NCI-H510A (cell line): ENCODE results near the gene GTF2F2.
"Not testable (repeated sequence)": the region's sequence is repeated elsewhere in the genome, so short reads cannot be mapped to it uniquely, and the experiment has no call there.

ENCODE experiments used
- DNase-seq: peaks from one replicate; lab custom pipeline; 2025; lab: John Stamatoyannopoulos, UW

Gene GTF2F2

DNA sequence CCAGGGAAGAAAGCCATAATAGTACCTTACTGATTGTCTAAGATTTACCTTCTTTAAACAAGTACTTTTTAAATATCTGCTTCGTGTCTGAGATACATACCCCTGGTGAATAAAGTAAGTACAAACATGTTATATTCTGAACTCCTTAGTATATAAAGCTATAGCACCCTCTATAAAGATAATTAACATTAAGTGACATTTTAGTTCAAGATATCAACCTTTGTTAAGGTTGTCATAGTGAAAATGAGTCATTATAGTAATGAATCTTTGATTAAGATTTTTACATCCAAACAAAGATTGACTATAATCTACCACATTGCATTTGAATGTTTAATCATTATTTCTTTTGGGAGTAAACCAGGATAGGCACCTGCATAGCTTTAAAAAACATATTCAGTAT, 135.9 kb downstream of the GTF2F2 start:
- DNase-seq, result no peak

DNA sequence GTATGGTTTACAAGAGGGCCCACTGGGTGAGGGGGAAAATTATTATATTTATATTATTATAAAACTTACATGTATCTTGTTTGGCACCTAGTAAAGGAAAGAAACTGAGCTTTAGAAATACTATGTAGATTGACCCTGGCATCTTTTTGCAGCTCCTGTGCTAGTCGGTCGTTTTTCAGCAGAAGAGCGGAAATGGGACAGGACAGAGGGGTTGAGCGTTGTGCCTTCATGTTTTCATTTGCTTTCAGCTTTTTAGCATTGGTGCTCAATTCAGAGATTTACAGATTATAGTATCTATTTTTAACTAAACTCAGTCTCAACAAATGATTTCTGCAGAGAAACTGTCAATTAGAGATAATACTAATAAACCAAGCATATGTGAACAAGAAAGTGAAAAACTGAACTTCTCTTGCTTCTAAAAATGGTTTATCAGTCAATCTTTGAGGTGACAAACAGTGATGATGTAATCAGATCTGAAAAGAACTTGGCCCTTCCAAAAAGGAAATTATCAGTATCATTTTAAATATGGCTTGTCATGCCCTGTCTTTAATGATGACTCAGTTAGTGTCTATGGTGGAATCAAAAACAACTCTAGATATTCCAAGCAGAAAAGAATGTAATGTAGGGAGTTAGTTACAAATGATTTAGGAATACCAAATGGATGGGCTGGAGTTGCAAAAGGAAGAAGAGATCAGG, 137.5 kb downstream of the GTF2F2 start:
- no peak for DNase-seq

DNA sequence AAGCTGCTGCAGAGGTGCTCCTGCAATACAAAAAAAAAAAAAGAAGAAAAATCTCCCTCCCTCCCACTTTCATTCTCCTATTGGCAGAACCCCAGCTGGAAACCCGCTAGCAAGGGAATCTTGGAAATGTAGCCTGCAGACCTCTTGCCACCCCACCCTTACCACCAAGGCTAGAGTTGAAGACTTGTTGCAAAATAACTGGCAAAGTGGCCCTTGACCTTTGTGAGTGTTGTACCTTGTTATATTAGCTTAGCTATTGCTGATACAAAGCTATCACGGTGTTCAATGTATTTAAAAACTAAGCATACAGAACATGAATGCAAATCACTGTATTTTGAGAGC, 138.0 kb downstream of the GTF2F2 start:
- DNase-seq, result no peak

DNA sequence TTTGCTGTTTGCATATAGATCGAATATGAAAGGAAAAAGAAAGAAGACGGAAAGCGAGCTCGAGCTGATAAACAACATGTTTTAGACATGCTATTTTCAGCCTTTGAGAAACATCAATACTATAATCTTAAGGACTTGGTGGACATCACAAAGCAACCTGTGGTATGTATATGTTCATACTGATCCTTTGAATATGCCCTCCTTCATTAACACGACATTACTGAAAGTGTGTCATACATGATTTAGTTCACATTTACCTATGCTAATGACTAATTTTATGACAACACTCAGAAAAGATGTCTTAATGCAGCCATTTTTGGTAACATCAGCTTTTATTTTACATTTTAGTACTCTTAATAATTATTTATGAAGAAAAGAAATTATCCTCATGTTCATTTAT, 146.9 kb downstream of the GTF2F2 start:
- DNase-seq, result no peak

DNA sequence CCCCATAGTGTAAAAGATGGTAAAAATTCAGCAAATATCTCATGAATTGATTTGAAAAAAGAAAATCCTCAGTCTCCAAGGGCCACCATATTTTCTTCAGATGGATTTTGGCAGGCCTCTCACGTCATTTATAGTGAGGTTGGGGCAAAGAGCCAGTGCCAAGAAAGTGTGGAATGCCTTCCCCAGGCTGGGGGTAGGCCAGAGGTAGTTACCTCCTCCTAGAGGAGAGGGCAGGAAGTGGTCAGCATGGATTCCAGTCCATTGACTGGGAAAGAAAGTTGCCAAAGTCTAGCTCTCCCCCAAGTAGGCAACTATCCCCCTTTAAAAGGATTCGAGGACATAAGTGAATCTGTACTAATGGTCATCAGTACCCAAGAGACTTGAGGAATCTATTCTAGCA, 148.9 kb downstream of the GTF2F2 start:
- no peak for DNase-seq

DNA sequence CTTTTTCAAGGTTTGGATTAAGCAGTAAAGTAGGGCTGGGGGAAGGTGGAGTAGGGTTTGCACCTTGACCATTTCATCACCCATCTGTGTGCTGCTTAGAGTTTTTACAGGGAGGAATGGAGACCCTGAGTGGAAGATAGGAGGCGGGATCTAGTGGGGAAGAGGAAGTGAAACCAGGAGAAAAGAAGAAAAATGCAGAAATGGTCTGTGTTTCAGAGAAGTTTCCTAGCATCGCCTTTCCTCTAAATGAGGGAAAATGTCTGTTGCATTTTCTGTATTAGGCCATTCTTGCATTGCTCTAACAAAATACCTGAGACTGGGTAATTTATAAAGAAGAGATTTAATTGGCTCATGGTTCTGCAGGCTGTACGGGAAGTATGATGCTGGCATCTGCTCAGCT, 156.6 kb downstream of the GTF2F2 start:
- no peak for DNase-seq

DNA sequence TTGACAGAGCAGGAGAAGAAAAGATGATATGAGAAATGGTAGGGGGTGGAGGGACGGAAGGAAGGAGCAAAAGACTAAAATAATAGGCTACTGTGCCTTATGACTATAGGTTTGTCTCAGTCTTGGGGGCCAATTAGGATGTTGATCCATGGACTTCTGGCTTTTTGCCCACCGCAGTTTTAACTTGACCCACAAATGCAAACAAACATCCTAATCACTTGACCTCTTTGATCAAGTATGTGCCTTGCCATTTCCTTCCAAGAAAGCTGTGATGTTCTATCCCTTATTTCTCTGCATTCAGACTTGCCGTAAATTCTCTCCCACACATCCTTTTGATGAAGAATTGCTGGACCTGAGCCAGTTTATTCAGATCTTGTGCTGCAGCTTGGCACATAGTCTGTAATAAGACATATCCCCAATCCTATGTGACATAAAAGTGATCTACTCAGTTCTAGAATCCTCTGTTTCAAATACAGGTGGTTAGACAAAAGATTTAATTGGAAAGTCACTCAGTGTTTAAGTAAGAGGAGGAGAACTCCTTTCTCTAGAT, 157.9 kb downstream of the GTF2F2 start:
- DNase-seq, result no peak

DNA sequence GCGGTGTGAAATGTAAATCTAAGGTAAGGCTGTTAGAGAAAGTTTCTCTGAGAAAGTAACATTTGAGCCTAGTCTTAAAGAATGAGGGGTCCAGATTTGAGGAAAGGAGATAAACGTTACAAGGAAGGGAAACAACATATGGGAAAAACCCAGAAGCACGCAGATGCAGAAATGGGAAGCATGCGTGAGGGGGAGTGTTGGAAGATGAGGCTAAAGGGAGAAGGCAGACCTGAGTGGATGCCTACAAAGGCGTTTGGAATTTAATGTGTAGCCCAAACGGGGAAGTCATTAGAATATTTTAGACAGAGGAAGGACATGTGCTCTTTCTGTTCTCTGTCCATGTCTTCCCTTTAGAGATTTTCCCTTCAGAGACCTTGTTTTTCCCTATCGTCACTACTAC, 159.7 kb downstream of the GTF2F2 start:
- DNase-seq, result no peak

DNA sequence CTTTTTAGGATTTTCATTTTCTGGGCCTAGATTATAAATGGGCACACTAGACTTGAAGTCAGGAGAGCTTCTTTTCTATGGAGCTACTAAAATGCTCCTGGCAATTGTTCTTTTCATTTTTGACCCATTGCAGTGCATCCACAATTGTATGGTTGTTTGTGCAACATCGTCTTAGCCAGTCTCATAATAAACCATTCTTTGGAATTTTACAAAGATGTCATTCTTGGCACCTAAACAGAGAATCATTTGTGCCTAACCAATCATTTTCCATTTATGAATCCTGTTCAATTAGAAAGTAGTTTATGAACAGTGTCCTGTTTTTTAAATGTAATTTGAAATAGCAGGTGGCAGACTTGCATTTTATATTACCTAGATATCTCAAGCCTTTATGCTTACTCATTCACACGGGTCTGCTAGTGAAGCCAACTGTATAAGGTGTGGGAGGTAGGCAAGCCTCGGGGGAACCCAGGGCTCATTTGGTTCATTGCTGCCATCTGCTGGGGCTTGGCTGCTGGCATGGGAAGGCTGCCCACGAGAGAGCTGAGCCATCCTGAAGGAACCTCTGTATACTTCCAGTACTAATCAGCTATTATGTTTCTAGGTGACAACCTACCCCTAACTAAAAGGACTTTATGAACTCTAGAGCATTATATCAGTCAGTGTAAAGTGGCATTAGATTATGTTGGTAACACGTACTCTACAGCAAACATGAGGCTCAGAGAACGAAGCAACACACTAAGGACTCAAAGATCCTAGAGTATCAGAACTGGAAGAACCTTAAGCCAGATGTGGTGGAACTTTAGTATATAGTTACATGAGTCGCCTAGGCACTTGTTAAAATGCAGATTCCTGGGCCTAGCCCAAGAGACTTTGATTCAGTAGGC, 160.7 kb downstream of the GTF2F2 start:
- no peak for DNase-seq

DNA sequence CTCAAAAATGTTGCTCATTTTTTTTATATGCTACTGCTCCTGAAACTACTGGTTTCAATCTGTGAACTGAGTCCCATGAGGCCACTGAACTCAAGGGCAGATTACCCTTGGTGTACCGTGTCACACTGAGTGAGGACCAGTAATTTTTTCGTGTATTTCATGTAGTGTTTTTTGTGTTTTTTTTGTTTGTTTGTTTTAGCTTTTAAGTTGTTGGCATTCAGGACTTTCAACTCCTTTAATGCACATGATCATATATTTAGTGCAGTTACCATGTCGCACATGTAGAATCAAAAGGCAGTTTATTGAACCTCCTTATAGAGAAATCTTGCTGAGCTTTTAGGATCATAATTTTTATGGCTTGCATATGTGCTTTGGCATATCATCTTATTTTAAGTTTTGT, 162.7 kb downstream of the GTF2F2 start:
- no peak for DNase-seq

DNA sequence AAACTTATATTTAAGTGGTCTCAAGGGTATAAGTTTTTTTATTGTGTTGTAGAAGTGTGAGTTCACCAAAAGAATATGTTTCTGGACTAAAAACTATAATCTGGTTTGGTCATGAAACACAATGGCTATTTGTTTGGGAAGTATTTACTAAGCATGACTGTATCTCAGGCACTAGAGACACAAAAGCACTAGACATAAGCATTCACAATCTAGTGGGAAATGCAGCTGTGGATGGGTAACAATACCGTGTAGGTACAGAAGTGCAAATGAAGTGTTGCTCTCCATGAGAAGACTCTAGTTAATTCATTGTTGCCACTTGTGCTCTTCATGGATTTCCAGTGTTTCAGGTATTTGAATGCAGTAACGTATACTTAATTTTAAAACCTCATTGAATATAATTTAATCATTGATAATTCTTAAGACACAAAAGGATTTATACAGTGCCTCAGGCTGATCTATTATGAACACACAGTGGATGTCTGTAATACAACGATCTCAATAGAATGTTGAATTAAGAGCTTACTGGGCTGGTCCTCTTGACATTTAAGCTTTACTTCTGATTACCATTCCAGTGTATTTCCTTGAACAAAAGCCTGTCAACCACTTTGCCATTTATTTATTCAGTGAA, 169.7 kb downstream of the GTF2F2 start:
- DNase-seq, result no peak

DNA sequence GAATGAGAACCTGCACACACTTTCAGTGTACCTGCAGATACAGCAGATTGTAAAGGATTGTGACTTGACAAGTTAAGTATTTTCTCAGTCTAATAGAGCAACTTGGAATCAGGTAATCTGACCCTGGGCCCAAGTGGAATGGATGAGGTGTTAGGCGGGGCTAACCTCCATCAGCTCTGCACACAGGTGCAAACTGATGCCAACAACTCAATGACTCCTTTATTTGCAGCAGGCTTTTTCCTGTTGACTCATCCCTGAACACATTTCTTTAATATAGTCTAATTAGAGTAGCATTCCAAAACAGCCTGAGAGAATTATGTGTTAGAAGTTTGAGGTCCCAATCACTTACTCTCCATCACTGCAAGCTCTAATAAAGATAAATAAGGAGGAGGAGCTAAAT, 171.9 kb downstream of the GTF2F2 start:
- DNase-seq, result no peak

DNA sequence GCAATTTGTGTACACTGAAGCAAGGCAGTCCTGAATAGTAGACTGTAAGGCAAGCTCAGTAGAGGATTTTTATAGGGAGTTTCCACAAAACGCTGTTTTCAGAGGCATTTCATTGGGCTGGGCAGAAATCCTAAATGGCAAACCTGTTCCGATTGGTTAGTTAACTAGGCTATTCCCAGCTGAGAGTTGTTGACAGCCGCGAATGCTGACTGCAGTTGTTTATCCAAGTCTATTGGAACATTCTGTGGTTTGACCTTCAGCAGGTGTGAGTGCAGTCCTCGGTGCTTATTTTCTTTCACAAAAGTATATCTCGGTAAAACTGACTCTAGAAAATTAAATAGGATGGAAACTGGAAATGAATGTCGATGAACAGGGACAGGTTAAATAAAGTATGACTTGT, 175.2 kb downstream of the GTF2F2 start:
- no peak for DNase-seq

DNA sequence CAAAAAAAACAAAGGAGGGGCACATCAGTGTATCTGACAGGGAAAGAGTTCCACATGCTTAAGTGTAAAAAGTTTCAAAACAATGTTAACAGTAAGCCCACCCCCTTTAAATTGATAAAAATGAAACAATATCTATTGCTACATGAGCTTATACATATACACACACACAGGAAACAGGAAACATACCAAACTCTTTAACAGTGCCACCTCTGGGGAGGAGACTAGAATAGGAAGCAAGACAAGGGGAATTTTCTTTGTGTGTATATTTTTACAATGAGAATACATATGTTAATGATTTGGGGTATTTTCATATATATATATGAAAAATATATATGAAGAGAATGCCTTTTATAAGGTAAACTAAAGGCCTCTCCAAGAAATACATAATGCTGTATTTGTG, 175.9 kb downstream of the GTF2F2 start:
- DNase-seq, result no peak

DNA sequence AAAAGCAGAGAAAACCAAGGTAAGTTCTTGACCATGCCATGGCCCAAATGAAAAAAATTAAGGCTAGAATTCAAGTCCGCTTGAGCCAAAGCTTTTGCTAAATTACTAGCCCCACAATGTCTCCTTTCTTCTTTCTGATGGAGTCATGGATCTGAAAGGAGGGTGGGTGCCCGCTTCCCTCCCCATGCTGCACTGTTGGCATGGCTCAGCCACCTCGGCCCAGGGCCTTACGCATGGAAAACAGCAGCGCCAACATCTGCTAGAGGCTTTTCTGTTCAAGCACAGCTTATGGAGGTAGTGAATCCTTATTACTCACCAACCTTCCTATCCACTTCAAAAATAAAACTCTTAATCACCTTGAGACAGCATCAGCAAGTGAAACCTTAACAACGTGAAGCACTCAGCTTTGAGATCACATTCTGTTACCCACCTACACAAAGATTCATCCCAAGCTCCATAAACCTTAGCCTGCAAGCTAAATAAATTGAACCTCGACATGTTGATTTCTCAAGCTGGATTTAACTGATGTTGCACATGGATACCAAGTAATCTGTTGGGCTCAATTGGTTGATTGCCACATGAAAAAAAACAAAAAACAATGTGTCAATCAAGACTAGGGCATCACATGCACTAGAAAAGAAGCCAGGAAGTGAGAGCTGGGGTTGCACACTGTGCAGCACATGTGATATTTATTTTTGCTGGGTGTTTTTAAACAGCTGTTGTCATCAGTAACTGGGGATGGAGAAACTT, 177.3 kb downstream of the GTF2F2 start:
- no peak for DNase-seq

DNA sequence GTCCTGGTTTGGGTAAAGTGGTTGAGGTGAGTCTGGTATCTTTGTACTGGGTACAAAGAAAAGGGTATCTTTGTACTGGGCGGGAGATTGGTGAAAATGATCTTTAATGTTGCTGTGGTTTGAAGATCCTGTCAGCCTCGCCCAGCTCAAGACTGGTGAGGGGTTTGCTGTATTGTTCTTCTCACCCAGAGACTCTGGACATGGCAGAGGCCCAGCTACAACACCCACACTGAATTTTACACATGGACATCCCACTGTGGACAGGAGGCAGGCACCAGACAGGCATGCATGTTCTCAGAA, 177.8 kb downstream of the GTF2F2 start:
- DNase-seq, result no peak

DNA sequence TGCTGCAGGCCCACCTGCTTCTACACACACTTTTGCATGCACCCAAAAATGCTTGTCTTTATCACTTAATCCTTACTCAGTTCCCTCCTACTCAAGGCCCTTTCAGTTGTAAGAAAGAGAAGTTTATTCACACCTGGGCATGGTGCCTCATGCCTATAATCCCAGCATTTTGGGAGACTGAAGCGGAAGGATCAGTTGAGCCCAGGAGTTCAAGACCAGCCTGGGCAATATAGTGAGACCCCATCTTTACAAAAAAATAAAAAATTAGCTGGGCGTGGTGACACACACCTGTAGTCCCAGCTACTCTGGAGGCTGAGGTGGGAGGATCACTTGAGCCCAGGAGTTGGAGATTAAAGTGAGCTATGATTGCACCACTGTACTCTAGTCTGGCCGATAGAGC, 178.2 kb downstream of the GTF2F2 start:
- not testable (repeated sequence) for DNase-seq

DNA sequence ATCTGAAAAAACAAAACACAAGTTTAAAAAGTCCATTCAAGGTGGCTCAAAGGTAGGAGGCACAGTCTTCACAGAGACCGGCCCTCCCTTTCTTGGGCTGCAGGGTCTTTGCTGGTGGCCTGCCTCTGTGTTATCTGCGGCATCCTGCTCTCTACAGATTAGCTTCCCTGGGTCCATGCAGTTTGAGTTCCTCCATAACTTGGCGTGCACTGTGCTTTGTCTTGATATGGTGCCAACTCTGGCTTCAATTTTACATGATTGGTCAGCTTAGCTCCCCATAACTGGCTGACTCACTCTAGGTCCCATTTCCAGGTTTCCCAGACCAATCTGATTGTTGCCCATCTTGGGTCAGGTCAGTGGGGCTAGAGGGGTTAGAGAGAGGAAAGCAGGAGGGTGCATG, 178.9 kb downstream of the GTF2F2 start:
- no peak for DNase-seq

DNA sequence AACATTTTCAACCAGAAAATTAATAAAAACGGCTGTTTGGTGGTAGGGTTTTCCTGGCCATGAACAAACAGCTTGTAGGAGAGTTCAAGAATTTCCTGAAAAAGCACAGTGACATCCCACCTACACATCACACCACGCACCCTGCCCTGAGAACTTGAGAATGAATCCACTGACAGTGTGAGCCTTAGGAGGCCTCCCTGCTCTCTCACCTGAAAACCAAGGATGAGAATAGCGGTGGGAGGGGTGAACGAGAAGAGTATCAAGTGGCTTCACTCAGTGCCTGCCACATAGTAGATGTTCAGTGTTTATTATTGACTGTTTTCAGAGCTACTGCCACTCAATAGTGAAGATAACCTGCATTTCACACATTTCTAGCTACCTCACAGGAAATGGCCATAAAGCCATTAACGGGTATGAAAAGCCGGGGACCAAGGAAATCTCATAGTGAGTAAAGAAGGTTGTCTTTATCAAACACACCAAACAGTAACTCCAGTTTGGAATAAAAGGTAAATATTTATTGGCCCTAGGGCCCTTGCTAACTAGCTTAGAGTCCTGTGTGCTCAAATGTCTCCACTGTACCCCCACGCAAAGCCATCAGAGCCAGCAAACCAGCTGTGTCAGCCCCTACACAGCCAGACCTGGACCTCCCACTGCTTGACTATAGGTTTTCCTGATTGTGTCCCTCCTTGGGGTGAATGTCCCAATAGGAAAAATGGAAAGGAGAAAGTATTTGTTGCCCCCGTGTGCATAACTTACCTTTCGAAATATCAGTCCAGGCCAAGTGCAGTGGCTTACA, 180.1 kb downstream of the GTF2F2 start:
- DNase-seq, result no peak

DNA sequence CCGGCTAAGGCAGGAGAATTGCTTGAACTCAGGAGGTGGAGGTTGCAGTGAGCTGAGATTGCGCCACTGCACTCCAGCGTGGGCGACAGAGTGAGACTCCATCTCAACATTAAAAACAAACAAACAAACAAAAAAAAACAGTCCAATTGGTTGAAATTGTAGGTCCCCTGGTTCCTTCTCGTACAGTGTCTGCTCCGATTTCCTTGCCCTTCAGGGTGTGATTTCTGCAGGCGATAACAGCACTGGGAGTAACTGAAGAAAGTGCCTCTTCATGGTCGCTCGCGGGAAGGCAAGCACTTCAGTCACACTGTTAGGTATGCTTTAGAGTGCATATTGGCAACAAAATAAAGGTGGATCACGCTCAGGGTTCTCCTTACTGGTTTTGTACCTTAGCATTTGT, 181.0 kb downstream of the GTF2F2 start:
- DNase-seq, result no peak

DNA sequence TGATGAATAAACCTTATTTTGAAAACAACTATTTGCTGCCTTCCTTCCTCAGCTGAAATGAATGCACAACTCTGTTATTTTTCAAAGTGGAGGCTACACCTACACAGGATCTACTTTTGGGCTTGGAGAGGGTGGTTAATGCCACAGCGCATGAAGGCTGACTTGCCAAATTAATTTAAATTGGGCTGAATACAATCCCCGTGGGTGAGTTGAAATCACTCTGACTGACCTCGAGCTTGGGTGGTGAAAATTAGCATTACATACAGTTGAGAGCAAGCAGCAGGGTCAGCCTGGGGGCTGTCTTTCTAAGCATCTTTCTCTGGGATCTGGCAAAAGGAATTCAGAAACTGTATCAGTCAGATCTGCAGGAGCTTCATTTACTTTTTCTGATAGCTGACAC, 182.2 kb downstream of the GTF2F2 start:
- no peak for DNase-seq

DNA sequence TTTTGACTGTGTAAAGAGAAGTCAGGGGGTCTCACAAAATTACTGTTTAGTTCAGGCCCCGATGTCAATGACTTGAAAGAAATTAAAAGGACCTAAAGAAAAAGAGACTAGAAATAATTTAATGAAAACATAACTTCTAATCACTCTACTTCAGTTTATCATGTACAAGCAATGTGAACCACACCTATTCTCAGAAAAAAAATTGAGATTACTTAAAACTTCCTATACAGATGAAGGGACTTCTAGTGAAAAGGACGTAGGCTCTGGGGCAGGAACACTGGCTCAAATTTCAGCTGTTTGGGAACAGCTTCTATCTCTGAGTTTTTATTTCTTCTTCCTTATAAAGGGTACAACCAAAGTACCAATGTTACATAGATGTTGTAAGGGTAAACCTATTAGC, 182.7 kb downstream of the GTF2F2 start:
- DNase-seq, result no peak
